MCF 10A (cell line): ENCODE results near the gene KLHDC10. TPM values are rescaled to one million over a fixed set of nuclear protein-coding genes. Genes with fewer than 3 reads are reported as not detected.
A peak's percentile ranks its signal among the peaks of the same experiment; 100 is the strongest.

Source experiments
- Bru-seq: library from RNA; stranded (reverse); fragments of 400-500 nt; gene quantifications from one replicate; lab custom pipeline; 2021; lab: Mats Ljungman, UMichigan
- BruChase-seq, 2 experiments: library from RNA; stranded (reverse); fragments of 400-500 nt; gene quantifications; one replicate each; lab custom pipeline; 2021; lab: Mats Ljungman, UMichigan
- BruUV-seq: library from RNA; stranded (reverse); fragments of 400-500 nt; replicated peaks from 2 replicates; lab custom pipeline; 2021; lab: Mats Ljungman, UMichigan
- CTCF ChIA-PET: fragments of 300-600 bp; sonication (Branson Sonifier 250); formaldehyde crosslinking; extraction: SDS; loops from one replicate; lab custom pipeline; 2021; ENCODE audit warnings: antibody characterized with exemption, inconsistent platforms; lab: Yijun Ruan, JAX
- POLR2A ChIA-PET: fragments of 300-600, 350-650 bp; sonication (Branson Sonifier 250); formaldehyde crosslinking; extraction: SDS; loops from one replicate; lab custom pipeline; 2020; ENCODE audit warnings: antibody characterized with exemption, inconsistent platforms; lab: Yijun Ruan, JAX
- DNase-seq: peaks from one replicate; pipeline ENCODE4 v3.0.0-alpha.2; 2018; ENCODE audit not compliant: unreplicated experiment
- H3K27ac Mint-ChIP-seq: one replicate; pipeline ENCODE4 v1.8.0; 2022; ENCODE audit warnings: mild to moderate bottlenecking, low read depth, mixed read lengths; ENCODE audit not compliant: unreplicated experiment
- H3K27me3 Mint-ChIP-seq: one replicate; pipeline ENCODE4 v1.8.0; 2022; ENCODE audit warnings: mixed read lengths; ENCODE audit not compliant: insufficient read depth, unreplicated experiment
- H3K36me3 Mint-ChIP-seq: one replicate; pipeline ENCODE4 v1.8.0; 2022; ENCODE audit warnings: mild to moderate bottlenecking, moderate library complexity, mixed read lengths; ENCODE audit not compliant: insufficient read depth, unreplicated experiment
- H3K4me1 Mint-ChIP-seq: one replicate; pipeline ENCODE4 v1.8.0; 2022; ENCODE audit warnings: mixed read lengths; ENCODE audit not compliant: insufficient read depth, unreplicated experiment
- H3K4me3 Mint-ChIP-seq: one replicate; pipeline ENCODE4 v1.8.0; 2022; ENCODE audit warnings: mild to moderate bottlenecking, moderate library complexity, mixed read lengths; ENCODE audit not compliant: unreplicated experiment
- H3K9me3 Mint-ChIP-seq: one replicate; pipeline ENCODE4 v1.8.0; 2022; ENCODE audit warnings: mixed read lengths; ENCODE audit not compliant: unreplicated experiment
- intact Hi-C: fragments of 100-400 bp; cut with micrococcal nuclease; formaldehyde crosslinking; loops from 2 replicates; pipeline ENCODE4 v1.14.1; 2022
- long read RNA-seq: library from polyadenylated mRNA; stranded (forward); transcript quantifications from one replicate; pipeline ENCODE4 v2.0.0, GENCODE V29; 2022
- total RNA-seq: library from RNA; stranded (reverse); gene quantifications from 2 replicates; pipeline ENCODE4 v1.2.3, GENCODE V29; 2022
- TF ChIP-seq, protein P1 (sequence below): fragments of 200-600 bp; IDR thresholded peaks from one replicate; pipeline ENCODE4 v1.8.0; 2022; ENCODE audit warnings: antibody characterized with exemption, mild to moderate bottlenecking; ENCODE audit not compliant: unreplicated experiment

KLHDC10 gene, protein sequence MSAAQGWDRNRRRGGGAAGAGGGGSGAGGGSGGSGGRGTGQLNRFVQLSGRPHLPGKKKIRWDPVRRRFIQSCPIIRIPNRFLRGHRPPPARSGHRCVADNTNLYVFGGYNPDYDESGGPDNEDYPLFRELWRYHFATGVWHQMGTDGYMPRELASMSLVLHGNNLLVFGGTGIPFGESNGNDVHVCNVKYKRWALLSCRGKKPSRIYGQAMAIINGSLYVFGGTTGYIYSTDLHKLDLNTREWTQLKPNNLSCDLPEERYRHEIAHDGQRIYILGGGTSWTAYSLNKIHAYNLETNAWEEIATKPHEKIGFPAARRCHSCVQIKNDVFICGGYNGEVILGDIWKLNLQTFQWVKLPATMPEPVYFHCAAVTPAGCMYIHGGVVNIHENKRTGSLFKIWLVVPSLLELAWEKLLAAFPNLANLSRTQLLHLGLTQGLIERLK
- 25.8 and 36.9 TPM in 2 replicates for total RNA-seq
- Bru-seq, nascent RNA = percentile 77 among the genes with signal in this experiment
- BruChase-seq, experiment 1, labeled RNA remaining after a 6-hour chase = percentile 88 among the genes with signal in this experiment
- BruChase-seq, experiment 2, labeled RNA remaining after a 2-hour chase = percentile 82 among the genes with signal in this experiment
- long read RNA-seq, partial matches to known transcripts = 9 of 12 reads
- long read RNA-seq, other reads (novel, unspliced or antisense) = 3 of 12 reads

DNA sequence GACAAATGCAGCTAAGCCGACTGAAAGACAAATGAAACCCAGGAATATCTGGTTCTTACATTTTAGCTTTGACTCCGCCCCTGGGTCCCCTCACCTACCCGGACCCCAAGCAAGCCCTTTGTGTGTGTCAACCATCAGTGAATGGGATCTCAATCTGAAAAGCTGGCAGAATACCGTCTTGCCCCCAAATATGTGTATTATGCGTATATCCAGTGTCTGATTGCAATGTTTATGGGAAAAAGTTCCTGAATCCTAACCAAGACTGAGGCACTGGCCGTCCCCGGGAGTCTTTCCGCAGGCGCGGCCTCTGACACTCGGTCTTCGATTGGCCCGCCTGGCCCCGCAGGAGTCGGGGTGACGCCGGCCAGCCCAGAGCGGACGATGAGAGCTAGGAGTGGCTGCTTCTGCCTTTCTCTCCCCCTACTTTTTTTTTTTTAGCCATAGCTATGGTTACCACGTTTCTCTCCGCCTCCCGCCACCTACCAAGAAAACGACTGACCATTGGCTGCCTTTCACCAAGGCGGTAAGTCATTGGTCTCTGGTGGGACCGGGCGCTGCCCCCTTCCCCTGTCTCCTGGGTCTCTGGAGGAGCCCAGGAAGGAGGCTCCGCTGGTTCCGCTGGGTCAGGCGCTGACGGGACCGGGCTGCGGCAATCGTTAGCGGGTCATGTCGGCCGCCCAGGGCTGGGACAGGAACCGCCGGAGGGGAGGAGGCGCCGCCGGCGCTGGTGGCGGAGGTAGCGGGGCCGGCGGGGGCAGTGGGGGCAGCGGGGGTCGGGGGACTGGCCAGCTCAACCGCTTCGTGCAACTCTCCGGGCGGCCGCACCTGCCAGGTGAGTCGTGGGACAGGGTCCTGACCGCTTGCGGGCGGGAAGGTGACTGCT lies at the start of gene KLHDC10:
TSS of gene KLHDC10 (plus strand) at position 557 of the 883 bp plus-strand sequence. CDS start at position 667, 110 bp downstream.
- Mint-ChIP-seq H3K4me3 (peak within 1 kb of the TSS; percentile 87), H3K27ac (peak within 1 kb of the TSS; percentile 73), H3K4me1 (peaks cover 32% of the 10 kb centered on the region), H3K9me3 (no peaks in the 10 kb centered on the region), H3K36me3 (no peaks in the 10 kb centered on the region), H3K27me3 (no peaks in the 10 kb centered on the region)
- CTCF ChIA-PET = interaction anchor here (0.6 to 2.9 kb wide), 8 partner anchors 11 to 688 kb away, joined by 3 to 15 read pairs (median 4); partner anchors contain the start of gene ZC3HC1
- POLR2A ChIA-PET = interaction anchor here (0.5 to 3.2 kb wide), 39 partner anchors 10 to 816 kb away, joined by 3 to 13 read pairs (median 4); partner anchors contain the start of genes COPG2, CPA4, TMEM209 and ZC3HC1
- TF ChIP-seq, protein P1, sequence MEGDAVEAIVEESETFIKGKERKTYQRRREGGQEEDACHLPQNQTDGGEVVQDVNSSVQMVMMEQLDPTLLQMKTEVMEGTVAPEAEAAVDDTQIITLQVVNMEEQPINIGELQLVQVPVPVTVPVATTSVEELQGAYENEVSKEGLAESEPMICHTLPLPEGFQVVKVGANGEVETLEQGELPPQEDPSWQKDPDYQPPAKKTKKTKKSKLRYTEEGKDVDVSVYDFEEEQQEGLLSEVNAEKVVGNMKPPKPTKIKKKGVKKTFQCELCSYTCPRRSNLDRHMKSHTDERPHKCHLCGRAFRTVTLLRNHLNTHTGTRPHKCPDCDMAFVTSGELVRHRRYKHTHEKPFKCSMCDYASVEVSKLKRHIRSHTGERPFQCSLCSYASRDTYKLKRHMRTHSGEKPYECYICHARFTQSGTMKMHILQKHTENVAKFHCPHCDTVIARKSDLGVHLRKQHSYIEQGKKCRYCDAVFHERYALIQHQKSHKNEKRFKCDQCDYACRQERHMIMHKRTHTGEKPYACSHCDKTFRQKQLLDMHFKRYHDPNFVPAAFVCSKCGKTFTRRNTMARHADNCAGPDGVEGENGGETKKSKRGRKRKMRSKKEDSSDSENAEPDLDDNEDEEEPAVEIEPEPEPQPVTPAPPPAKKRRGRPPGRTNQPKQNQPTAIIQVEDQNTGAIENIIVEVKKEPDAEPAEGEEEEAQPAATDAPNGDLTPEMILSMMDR = no peak
- peak; percentile 98 for DNase-seq
- intact Hi-C loops = loop anchor here (10.0 kb wide), 2 partner anchors 95 to 415 kb away; no protein-coding TSS in a partner anchor
- no TSS peak for BruUV-seq

DNA sequence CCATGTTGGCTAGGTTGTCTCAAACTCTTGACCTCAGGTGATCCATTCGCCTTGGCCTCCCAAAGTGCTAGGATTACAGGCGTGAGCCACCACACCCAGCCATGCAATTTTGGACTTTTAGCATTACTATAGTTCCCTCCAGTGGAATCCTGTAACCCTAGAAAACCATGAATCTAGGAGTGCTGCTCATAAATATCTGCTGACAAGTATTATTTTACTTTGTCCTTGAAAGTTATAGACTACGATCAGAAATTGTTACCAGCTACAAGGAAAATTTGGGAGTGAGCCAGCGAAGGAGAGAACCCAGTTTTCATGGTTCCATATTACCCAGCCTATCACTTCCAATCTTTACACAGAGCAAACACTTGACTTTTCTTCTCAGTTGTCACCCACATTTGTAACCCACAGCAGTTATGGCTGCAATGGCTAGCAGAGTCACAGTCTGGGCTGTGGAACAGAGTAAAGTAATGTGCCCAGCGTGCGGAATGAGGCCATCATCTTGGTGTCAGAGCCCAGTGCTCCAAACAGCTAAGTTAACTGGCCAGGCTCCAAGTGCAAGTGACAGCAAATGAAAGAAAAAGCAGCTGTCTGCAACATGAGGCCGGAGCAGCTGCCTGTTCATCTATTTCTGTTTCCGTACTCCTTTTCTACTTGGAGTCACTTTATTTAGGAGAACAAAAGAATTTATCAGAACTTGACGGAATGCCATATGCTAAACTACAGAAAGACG lies 49.1 kb upstream of the KLHDC10 start:
- no peak for DNase-seq
- no peaks in the 10 kb centered on the region for H3K27me3 Mint-ChIP-seq
- H3K4me1 Mint-ChIP-seq = peaks cover 7% of the 10 kb centered on the region
- H3K4me3 Mint-ChIP-seq = no peak overlapping the region
- POLR2A ChIA-PET = interaction anchor here (0.6 kb wide), 3 partner anchors 163 to 635 kb away, joined by 3 read pairs; no protein-coding TSS in a partner anchor
- no TSS peak for BruUV-seq
- TF ChIP-seq, protein P1 = no peak
- H3K9me3 Mint-ChIP-seq = no peaks in the 10 kb centered on the region
- intact Hi-C loops = no loop called here
- H3K27ac Mint-ChIP-seq = no peak overlapping the region
- CTCF ChIA-PET = interaction anchor here (0.6 to 3.4 kb wide), 2 partner anchors 10 to 282 kb away, joined by 4 to 15 read pairs; no protein-coding TSS in a partner anchor
- H3K36me3 Mint-ChIP-seq = peaks cover 78% of the 10 kb centered on the region

DNA sequence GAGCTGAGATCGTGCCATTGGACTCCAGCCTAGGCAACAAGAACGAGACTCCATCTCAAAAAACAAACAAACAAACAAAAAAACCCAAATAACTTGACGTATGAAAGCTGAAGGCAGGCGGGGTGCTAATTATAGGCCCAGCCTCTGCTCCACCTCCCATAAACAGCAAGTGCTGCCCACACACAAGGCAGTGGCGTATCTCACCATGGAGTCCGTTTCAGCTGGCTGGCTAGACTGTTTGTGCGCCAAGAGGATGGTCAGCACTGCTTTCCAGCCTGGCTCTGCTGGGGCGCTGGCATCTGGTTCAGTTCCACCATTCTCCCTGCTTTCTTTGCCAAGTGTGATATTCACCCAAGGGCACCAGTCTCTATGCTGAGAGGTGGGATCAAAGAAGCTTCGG lies 48.2 kb upstream of the KLHDC10 start:
- peaks cover 86% of the 10 kb centered on the region for H3K36me3 Mint-ChIP-seq
- TF ChIP-seq, protein P1 = no peak
- ChIA-PET POLR2A (interaction anchor here (0.6 kb wide), 1 partner anchor 189 kb away, joined by 3 read pairs; no protein-coding TSS in a partner anchor), CTCF (interaction anchor here (3.4 kb wide), 1 partner anchor 11 kb away, joined by 15 read pairs; no protein-coding TSS in a partner anchor)
- BruUV-seq = no TSS peak
- H3K4me1 Mint-ChIP-seq = peaks cover 8% of the 10 kb centered on the region
- no peak overlapping the region for H3K4me3 Mint-ChIP-seq
- no peak for DNase-seq
- H3K9me3 Mint-ChIP-seq = no peaks in the 10 kb centered on the region
- H3K27me3 Mint-ChIP-seq = no peaks in the 10 kb centered on the region
- intact Hi-C loops = no loop called here
- H3K27ac Mint-ChIP-seq = no peak overlapping the region
